ENCODE measurements around the gene SLC25A19.
"Not testable (repeated sequence)": the region's sequence is repeated elsewhere in the genome, so short reads cannot be mapped to it uniquely, and the experiment has no call there.

The SLC25A19 gene

DNA sequence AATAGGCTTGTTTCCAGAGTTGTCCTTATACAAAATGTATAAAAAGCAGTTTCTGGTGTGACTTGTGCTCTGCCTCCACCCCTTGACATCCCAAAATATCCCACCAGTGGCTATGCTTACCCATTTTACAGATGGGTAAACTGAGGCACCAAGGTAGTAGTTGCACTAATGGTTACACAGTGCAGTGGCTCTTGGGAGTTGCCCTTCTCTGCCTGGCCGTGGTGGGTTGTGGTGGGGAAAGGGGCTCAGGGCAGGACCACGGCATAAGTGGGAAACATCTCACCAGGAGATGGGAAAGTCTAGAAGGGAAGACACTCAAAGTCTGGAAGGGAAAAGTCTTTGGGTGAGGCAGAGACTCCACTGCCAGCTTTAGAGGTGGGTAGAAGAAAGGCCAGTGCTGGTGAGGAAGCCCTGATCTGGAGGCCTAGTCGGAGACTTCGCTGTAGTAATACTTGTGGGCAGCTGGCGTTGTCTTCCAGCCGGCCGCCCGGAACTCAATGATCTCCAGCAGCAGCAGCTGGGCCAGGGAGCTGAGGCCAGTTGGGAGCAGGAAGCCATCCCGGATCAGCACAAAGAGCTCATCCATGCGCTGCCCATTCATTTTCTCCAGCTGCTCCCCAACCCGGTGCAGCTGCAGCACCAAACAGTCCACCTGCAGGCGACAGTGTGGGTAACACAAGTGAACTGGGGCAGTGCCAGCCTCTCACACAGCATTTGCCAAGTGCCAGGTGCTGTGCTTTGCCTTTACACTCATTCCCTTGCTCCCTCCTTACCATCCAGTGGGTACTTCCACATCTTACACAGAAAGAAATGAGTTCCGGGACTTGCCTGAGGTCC, 22.7 kb downstream of the SLC25A19 start:
- no peak for DNase-seq

DNA sequence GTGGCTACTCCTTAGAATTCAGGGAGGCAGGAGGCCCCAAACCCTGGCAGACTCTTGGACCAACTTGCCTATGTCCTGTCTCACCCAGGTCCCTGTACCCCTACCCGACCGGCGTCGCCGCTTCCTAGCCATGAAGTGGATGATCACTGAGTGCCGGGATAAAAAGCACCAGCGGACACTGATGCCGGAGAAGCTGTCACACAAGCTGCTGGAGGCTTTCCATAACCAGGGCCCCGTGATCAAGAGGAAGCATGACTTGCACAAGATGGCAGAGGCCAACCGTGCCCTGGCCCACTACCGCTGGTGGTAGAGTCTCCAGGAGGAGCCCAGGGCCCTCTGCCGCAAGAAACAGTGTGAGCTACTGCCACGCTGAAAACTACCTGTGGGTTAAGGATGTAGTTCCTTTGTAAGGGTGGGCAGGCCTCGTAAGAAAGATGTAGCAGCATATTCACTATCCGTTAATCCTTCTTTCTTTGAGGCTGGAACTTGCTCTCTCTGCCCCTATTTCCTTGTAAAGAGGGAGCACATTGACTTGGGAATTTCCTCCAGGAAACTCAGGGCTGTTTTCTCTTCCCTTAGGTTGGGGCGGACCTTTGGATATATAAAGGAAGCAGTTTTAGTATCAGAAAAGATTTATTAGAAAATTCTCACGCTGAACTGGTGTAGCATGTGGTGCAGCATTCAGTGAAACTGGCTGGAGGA, 23.5 kb downstream of the SLC25A19 start:
- no peak for DNase-seq

DNA sequence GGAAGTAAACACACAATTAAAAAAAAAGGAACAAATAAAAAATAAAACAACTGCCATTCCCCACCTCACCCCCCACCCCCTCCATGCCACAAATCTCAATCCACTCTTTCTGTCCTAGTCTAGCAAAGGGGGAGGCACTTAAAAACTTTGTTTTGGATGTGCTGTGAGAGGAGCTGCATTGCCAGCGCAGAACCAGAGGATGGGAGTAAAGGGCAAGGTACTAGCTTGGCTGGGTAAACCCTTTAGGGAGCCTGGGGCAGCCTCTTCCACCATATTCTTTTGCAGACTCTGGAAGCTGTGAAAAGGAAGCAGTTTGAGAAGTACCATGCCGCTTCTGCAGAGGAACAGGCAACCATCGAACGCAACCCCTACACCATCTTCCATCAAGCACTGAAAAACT, 26.2 kb downstream of the SLC25A19 start:
- no peak for DNase-seq

DNA sequence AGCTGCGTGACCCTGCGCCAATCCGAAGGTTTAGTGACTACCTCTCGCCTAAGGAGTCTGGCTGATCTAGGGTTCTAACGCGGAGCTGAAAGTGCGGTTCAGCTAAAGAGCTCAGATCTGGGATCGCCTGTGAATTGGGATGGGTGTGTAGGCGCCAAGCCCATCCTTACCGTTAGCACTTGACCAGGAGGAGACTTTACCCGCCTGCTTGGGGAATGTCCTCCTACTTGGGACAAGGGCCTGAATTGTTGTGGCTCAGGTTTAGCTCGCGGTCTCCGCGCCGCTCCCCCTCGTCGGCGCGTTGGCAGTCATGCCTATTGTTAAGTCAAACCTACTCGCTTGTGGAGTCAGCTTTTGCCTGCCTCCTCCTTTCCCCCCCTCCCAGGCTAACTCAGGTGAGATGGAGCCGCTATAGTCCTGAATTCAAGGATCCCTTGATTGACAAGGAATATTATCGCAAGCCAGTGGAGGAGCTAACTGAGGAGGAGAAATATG, 27.1 kb downstream of the SLC25A19 start:
- DNase-seq, result no peak

DNA sequence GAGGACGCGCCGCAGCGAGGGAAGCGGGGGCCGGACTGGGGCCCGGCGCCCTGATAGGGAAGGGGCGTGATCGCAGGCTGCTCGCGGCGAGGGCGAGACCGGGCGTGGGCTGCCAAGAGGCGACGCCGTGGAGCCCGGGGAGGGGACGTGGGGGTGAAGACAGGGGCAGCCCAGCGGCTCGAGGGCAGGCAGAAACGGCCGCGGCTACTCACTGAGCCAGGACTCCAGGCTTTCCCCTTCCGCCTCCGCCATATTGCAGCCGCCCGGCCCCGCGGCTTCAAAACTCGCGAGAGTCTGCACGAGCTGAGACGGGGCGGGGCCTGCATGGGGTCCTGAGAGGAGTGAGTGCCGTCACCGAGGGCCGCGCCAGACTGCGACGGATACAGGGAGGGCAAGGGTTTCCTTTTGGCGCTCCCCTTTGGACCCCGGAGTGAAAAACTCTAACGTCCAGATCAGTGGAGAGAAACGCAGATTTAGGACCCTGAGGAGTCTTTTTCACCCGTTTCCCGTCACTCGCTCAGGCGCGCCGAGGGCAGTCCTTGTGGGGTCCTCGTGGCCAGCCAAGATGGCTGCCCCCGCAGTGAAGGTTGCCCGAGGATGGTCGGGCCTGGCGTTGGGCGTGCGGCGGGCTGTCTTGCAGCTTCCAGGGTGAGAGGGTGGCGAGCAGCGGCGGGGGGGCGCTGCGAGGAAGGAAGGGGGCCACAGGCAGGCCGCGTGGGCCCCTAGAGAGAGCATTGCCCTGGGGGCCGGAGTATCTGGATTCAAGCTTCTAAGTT, 27.7 kb downstream of the SLC25A19 start, which contains the start of the genes GGA3 and MRPS7:
Gene GGA3 (minus strand): TSS at position 271 of the 776 bp plus-strand sequence. CDS start 19 bp downstream, at position 252.
Gene MRPS7 (plus strand): TSS at position 544 of the 776 bp plus-strand sequence. CDS start 22 bp downstream, at position 566.
- peak; percentile 91 to 100 (median 95) for DNase-seq

DNA sequence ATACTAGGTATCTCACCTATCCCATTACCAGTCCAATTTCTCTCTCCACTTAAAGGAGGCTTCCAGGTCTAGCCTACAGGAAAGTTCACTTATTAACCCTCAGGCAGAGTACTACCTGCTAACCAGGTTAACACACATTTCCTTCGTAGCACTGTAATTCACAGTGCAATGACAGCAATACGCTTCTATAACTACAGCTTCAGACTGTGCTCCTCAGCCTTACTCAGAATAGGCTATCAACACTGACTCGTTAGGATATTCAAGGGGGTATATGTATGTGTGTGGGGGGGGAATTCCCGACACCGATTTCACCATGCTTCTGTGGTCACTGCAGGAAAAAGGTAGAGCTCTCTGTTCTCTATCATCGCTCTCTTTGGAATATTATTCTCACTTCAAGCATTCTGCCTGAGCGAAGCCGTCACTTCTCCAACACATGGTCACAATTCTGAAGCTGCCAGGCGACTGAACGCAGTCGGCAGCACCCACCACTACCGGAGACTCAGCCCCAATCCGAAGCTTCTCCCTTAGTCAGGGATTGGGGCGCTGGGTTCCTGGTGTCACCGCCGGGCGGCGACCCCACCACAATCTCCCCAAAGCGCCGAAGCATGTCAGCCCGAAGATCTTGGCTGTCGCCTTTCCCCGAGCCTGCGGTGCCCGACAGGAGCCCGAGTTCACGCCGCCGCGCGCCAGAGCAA, 28.4 kb downstream of the SLC25A19 start:
- peak in 2 of 6 experiments; percentile 35 to 46 for DNase-seq

DNA sequence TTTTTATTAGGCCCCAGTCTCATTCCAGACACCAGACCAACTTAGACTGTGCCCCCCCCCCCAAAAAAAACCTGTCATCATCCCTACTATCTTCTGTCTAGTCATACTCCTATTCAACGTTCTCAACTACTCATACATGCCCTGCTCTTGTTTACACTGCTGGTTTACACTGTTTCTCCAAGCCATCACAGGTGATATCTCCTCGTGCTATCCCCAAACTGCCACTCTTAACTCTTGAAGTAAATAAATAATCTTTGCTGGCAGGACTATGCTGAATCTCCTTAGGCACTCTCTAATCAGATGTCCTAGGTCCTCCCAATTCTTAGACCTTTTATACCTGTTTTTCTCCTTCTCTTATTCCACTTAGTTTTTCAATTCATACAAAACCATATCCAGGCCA, 32.0 kb downstream of the SLC25A19 start:
- DNase-seq, result not testable (repeated sequence)

DNA sequence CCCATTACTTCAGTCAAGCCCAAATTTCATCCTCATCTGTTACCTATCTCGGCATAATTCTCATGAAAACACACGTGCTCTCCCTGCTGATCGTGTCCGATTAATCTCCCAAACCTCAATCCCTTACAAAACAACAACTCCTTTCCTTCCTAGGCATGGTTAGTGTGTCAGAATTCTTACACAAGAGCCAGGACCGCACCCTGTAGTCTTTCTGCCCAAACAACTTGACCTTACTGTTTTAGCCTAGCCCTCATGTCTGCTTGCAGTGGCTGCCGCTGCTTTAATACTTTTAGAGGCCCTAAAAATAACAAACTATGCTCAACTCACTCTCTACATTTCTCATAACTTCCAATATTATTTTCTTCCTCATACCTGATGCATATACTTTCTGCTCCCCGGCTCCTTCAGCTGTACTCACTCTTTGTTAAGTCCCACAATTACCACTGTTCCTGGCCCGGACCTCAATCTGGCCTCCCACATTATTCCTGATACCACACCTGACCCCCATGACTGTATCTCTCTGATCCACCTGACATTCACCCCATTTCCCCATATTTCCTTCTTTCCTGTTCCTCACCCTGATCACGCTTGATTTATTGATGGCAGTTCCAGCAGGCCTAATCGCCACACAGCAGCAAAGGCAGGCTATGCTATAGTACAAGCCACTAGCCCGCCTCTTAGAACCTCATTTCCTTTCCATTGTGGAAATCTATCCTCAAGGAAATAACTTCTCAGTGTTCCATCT, 33.1 kb downstream of the SLC25A19 start:
- not testable (repeated sequence) for DNase-seq

DNA sequence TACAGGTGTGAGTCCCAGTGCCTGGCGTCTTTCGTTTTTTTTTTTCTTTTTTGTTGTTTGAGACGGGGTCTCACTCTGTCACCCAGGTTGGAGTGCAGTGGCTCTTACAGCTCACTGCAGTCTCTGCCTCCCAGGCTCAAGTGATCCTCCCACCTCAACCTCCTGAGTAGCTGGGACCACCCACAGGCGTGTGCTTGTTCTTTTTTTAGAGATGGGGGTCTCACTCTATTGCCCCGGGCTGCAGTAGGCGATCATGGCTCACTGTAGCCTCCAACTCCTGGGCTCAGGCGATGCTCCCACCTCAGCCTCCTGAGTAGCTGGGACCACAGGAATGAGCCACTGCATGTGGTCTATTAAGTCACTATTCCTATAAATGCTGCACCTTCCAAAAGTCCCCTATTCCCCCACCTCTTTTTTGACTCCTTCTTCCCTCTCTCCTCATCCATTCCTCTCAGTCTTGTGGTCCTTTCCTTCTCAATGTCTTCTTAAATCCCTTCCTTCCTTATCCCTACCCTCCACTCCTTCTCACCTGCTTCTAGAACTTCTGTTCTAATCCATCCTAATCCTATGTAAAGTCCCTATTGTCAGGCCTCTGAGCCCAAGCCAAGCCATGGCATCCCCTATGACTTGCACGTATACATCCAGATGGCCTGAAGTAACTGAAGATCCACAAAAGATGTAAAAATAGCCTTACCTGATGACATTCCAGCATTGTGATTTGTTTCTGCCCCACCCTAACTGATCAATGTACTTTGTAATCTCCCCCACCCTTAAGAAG, 37.0 kb downstream of the SLC25A19 start:
- no peak for DNase-seq

DNA sequence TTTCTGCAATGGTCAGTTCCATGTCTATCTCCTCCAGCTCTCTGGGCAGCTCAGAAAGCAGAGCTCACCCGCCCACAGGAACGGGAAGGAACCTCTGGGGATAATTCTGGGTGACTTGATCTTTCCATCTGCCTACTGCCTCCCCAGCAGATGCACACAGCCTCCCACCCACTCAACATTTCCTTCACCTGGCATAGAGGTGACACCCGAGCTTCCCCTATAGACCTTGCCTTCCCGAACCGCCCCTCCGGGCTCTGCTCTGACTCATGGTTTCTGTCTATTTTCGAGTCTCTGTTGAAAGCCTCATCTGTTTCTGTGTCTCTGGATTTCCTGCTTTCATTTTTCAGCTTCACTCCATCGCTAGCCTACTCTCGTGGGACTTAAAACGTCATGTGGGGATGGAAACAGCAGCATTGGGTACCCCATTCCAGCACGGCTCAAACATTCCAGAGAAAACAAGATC, 39.2 kb downstream of the SLC25A19 start:
- DNase-seq, result peak in 4 of 6 experiments; percentile 18 to 28 (median 22)

DNA sequence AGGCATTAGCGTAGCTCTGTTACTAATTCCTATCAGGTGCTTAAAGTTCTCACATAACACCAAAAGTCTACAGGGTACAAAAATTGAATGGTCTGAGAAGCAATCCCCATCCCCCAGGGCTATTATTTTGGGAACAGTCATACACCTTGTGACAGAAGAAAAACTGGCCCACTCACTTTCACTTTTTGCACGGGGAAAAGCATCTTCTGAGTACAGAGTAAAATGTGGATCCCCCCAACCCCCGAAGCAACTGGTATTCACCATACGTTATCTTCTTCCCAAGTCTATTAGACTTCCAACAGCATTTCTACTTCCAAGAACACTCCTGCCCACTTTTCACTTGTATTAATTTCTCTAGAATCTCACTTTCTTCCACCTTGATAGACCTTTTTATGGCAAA, 39.7 kb downstream of the SLC25A19 start:
- DNase-seq, result no peak

DNA sequence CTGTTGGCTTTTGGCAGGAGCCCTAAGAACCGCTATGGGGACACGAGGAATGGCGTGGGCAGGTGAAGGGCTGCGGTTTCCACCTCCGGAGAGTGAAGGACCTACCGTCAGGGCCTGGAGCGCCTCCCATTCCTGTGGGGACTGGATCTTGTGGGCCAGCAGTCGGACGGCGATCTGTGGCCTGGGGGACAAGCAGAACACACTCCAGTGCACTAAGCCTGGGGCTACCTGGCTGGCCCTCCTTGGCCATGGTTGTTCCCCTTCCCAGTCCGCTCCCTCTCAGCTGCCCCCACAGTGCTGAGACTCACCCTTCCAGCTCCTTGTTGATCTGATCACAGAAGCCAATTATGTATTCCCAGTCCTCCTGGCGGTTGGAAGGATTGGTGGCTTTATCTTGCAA, 42.8 kb downstream of the SLC25A19 start:
- no peak for DNase-seq

DNA sequence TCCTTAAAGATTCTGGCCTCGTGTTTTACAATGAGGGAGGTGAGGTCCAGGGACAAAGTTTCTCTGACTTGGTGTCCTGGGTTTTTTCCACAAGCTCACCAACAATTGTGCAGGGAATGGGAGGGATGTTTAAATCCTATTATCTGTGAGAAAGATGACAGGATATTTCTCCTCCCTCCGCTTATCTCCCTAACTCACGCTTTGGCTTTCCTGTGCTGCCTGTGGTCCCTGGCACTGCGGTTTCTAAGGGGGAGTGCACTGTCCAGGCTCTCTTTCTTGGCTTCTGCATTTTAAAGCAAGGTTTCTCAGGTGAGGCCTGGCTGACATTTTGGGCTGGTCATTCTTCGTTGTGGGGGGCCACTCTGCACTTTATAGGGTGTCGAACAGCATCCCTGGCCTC, 44.2 kb downstream of the SLC25A19 start:
- no peak for DNase-seq

DNA sequence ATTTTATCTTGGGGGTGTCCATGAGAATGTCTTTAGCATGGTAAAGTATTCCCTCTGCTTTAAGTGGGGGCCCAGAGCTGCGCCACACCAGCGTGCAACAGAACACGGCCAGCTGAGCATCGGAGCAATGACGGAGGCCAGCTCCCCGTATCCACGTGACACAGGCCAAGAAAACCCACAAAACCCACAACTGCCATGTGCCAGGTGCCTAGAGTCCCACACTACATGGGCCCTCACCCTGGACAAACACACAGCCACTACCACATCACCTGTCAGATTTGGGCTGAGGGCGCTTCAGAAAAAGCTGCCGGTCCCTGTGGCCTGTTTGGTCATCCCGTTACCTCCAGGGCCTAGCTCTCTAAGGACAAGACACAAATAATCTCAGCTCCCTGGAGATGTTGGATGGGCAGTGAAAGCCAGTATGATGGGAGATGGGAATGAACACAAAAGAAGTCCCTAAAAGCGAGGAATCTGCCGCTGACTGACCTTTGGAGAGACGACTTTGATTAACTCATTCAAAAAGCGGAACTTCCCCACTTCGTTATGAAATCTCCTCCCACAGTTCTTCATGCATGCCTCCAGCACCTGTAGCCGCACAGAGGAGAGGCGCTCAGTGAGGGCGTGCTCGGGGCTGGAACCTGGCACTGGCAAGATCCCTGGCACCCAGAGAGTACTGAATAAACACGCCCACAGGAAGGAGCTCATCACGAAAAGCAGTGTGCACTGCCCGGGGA, 44.9 kb downstream of the SLC25A19 start:
- no peak for DNase-seq

DNA sequence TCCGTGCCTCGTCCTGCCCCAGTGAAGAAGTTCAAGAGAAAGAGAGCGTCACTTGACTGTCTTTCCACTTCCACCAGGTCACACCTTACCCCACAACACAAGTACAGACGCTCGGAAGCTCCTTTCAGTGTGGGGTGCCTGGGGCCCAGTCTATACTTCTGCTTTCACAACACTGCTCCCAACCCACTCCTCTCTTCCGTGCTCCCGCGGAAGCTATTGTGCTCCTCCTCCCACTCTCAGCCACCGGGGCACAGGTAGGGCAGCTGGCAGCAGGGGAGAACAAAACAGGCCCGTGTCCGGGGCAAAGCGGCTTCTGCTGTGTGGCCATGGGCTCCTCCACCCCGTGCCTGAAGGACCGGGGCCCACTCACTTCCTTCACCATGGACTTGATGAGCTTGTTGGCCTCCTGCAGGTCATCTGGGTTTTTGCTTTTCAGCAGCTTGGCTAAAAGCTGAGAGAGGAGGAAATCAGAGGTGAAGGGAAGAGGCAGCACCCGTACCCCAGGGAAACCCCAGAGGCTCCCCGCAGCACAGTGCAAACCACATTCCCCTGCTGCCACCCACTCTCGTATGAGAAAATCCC, 46.7 kb downstream of the SLC25A19 start:
- DNase-seq, result no peak

DNA sequence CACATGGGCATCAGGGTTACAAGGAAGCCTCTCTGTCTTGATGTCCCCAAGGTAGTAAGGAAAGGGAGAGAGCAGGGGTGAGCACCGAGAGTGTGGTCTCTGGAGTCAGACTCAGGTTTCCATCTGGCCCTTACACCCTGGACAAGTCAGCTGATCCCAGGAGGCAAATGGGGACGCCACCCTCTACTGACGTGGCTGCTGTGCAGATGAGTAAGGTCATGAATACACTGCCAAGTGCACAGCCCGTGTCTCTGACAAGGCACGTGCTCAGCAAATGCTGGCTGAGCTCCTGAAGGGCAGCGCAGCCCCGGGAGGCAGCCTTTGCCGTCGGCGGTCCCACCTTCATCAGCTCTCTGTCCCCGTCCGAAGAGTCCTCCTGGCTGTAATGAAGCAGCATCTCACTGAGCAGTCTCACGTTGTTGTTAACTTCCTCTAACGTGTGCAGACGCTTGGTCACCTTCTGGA, 47.2 kb downstream of the SLC25A19 start:
- no peak for DNase-seq

DNA sequence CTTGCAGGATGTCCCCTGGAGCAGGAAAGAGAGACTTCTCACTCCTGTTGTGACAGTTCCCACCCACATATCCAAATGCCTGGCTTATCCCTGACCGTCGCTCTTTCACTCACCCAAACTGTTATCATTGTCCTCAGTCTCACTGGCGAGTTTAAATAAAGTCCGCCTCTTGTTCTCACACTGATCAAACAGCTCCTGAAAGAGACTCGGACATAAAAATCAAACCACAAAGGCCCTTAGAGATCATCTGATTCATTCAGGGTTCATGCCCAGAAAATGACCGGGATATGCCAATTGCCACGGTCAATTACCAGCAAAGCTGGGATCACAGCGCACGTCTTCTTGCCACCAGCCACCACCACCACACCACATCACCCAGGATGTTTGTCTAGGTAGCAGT, 47.7 kb downstream of the SLC25A19 start:
- no peak for DNase-seq

DNA sequence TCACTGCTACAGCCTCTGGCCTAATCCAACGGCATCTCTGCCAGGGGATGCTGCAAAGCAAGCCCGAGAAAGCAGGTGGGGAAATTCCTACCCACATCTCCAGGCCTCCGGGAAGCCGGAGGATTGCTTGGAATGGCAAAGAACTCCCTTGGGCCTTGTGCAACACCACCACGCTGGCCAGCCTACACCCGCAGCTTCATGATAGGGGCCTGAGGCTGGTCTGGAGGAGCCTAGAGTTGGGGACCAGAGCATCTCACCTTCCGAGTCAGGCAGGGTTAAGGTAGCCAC, 48.1 kb downstream of the SLC25A19 start:
- DNase-seq, result no peak

DNA sequence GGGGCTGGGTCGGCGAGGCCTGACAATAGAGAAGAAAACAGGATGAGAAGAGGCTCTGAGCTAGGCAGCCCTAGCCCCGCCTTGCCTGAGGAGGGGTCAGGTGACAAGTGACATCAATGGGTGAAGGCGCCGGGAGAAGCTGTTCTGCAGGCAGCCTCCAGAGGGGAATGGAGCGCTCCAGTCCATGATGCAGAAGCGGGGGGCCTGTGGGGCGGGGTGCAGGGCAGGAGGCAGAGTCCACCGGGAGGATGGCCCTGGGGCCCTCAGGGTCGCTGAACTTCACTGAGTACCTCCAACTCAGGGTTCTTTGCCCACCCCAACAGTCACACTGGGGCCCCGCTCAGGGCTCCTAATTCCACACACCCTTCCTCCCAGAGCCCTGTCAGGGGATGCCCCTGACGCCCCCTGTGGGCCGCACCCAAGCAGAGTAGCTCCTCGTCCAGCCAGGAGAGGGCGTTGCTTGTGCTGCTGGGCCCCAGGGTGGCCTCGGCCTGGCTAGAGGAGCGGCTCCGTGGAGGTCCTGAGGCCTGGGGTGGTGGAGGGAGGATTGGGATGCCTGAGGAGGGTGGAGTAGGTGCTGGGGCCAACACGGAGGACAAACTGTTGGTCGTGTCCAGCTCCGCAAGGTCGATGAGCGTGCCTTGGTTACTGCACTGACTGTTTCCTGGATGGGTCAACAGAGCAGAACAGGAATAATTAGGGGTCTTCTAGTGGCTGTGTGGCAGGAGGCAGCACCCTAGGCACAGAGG, 48.7 kb downstream of the SLC25A19 start:
- DNase-seq, result peak in 5 of 6 experiments; percentile 4 to 21 (median 8)

All from stimulated activated naive CD4-positive, alpha-beta T cell (primary cell).